T-helper 22 cell (primary cell): ENCODE measurements around the gene SPIN4.
A peak's percentile ranks its signal among the peaks of the same experiment; 100 is the strongest.
"Not testable (repeated sequence)": the region's sequence is repeated elsewhere in the genome, so short reads cannot be mapped to it uniquely, and the experiment has no call there.

ENCODE experiments used
- DNase-seq: peaks from one replicate; pipeline ENCODE4 v3.0.0-alpha.2; 2020; ENCODE audit warnings: low read depth

Gene SPIN4

DNA sequence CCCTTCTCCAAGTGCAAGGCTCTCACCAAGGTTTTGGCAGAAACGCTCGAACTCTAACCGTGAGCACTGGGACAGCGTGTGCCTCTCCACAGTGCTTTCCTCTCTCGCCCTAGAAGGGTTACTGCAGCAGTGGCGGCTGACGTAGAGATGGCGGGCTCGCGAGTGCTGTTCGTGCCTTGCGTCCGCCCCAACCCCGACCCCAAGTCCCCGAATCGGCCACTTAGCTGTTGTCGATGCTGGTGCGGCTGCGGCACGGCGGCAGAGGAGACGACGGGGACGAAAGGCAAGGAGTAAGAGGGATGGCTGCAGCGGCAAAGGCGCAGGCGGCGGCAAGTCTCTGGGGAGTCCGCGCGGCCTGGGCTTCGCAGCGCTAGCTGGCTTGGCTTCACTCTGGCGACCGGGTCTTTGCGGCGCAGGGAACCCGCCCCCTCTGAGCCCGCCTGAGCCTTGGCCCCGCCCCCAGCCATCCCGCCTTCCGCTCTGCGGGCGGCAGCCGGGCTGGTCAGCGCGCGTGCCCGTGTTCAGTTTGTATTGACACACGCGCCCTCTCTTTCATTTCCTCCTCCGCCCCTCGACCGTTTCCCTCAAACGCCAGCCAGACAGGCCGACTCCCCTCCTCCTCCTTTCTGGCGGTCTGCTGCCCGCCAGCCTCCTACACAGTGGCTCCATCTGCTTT lies at the start of gene SPIN4:
SPIN4 (minus strand) TSS at position 392 of the 676 bp plus-strand sequence. CDS start 513 bp downstream, outside the sequence.
- DNase-seq = peak; percentile 25

DNA sequence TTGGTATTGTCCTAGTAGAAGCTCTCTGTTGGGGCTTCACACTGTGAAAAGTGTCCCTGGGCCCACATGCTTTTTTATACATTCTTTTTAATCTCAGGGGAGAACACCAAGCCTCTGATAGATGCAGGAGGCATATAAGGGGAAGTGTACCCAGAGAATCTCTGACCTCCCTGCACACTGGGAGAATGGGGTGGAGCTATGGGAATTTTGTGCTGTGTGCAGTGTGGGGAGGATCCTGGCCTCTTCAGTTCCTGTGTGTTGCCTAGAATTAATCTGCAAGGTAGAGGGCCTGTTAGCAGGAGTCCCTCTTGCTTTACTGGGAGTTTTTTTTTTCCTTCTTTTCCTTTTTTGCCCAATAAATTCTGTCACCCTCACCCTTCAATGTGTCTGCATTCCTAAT lies 49.2 kb upstream of the SPIN4 start:
- DNase-seq = no peak

- no peak for DNase-seq
Measured at GRCh38 chrX:63394872-63395271, 43.7 kb upstream of the SPIN4 start.

- not testable (repeated sequence) for DNase-seq
Measured at GRCh38 chrX:63393094-63393493, 42.0 kb upstream of the SPIN4 start.

DNA sequence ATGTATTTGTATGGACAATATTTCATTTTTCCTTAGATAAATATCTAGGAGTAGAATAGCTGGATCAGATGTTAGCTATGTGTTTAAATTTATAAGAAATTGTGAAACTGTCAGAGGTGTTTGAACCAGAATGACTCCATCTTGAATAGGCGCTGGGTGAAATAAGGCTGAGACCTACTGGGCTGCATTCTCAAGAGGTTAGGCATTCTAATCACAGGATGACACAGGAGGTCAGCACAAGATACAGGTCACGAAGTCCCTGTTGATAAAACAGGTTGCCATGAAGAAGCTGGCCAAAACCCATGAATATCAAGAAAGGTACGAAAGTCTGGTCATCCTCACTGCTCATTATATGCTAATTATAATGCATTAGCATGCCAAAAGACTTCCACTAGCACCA lies 36.3 kb upstream of the SPIN4 start:
- no peak for DNase-seq

- DNase-seq = not testable (repeated sequence)
Measured at GRCh38 chrX:63384263-63384662, 33.1 kb upstream of the SPIN4 start.

DNA sequence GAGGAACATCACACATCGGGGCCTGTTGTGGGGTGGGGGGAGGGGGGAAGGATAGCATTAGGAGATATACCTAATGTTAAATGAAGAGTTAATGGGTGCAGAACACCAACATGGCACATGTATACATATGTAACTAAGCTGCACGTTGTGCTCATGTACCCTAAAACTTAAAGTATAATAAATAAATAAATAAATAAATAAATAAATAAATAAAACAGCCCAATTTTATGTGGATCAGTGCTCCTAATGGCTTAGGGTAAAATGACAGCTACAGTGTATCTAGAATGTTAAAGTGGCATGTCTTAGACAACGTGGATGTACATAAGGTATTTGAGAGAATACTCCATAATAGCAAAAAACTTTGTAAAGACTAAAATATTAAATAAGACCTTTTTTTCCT lies 21.9 kb upstream of the SPIN4 start:
- DNase-seq = not testable (repeated sequence)

GRCh38 chrX:63367699-63368098 lies 16.6 kb upstream of the SPIN4 start:
- DNase-seq = not testable (repeated sequence)

DNA sequence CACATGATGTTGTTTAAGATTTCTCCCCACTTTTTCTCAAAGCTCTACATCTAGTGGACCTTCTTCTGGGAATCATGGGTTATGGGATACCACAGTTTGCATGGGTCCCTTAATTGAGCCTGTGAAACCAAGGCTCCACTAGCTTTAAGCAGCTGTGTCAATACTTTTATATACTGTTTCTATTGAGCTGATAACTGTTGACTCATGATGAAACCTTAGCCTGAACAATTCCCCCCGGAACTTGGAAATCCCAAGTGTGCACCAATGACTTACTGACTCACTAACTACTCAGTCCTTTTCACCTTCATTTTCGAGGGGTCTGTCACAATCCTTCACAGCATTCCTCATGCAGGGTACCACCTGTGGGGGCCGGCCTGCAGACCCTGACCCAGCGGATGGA lies 12.7 kb upstream of the SPIN4 start:
- no peak for DNase-seq

GRCh38 chrX:63361494-63361893 lies 10.4 kb upstream of the SPIN4 start:
- DNase-seq = no peak

GRCh38 chrX:63354484-63354883 lies 3.4 kb upstream of the SPIN4 start:
- no peak for DNase-seq

DNA sequence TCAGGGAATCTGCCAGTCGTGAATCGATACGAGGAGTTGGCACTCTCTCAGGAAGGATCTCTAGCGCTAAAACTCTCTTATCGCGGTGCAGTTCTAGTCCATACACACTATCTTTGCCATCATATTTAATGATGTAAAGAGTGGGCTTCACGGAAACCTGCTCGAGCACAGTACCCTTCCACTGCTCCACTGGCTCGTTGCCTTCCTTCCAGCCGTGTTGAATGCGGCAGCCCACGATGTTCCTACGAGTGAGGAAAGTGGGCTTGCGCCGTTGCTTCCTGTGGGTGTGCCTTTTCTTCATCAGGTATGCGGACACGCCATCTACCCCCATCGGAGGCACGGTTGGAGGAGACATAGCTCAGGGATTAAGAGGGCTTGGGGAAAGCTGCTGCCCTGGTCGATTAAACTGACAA lies 661 bp downstream of the SPIN4 start:
- no peak for DNase-seq

DNA sequence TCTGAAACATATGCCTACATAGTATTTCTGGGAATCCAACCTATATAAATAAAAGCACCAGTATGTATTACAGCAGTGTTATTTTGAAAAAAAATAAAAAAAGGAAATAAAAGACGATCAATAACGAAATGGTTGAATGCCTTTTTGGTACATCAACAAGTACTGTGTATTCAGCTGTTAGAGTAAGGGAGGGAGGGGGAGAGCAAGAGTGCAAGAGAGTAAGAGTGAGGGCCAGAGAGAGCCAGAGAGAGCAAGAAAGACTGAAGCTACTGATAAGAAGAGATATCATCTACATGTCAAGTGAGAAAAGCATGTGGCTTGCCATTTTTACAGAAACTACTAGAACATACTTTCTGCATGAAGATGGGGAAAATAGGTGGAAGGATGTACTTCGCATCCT lies 1.8 kb downstream of the SPIN4 start:
- DNase-seq = no peak

- DNase-seq = no peak
Measured at GRCh38 chrX:63330681-63331080, 20.5 kb downstream of the SPIN4 start.

DNA sequence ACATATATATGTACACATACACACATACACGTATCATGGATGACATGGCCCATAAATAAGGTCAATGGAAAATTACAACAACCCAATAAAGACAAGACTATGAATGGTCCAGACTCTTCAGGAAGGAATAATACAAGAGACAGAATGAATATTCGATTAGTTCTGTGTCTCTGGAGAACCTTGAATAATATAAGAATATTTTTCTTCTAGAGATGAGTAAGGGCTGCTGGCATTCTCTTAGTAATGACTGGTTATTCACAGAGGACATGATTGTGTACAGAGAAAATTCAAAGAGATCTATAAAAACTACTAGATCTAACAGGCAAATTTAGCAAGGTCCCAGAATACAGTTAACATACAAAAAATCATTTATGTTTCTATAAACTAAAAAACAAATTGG lies 23.3 kb downstream of the SPIN4 start:
- DNase-seq = no peak

GRCh38 chrX:63299596-63299995 lies 51.5 kb downstream of the SPIN4 start:
- no peak for DNase-seq
